ENCODE measurements around the gene ANXA7.
"Not testable (repeated sequence)": the region's sequence is repeated elsewhere in the genome, so short reads cannot be mapped to it uniquely, and the experiment has no call there.

The ANXA7 gene

DNA sequence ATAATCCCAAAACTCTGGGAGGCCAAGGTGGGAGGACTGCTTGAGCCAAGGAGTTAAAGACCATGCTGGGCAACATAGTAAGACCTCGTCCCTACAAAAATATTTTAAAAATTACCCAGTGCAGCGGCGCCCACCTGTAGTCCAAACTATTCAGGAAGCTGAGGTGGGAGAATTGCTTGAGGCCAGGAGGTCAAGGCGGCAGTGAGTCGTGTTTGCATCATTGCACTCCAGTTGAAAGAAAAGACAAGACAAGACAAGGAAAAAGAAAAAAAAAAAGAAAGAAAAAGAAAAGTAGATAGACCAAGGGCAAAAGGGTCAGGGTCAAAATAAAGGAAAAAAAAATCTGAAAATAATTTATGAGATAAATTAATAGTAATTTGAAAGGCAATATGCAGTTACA, 5.8 kb downstream of the ANXA7 start:
- no peak for DNase-seq (ENCODE audit: low read depth in 2 of 2)

DNA sequence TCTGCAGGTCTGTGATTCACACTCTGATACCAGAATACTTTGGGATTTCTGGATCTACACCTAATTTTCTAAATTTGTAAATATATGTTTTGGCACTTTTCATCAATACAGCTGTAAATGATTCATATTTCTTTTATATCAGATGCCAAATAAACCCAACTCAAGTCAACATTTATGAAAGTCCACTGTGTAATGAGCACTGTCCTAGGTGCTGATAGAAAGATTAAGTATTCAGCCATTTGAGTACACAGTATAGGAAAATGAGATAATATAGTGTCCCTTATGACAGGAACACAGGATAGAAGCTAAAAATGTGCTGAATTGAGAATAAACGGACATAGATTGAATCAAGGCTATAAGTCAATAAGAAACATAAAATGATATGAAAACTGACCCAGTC, 6.4 kb downstream of the ANXA7 start:
- no peak for DNase-seq (ENCODE audit: low read depth in 2 of 2)

DNA sequence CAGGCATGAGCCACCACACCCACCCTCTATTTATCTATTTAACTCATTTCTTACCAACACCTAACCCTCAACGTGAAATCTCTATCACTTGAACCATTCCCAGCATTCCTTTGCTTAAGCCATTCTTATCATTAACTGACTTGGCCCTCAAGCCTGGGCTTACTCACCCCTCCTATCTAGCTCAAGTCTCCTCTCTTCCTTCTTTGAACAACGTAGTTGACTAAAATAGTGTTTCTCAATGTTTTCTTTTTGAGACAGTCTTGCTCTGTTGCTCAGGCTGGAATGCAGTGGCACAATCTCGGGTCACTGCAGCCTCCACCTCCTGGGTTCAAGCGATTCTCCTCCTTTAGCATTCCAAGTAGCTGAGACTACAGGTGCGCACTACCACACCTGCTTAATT, 7.0 kb downstream of the ANXA7 start:
- no peak for DNase-seq (ENCODE audit: low read depth in 2 of 2)

DNA sequence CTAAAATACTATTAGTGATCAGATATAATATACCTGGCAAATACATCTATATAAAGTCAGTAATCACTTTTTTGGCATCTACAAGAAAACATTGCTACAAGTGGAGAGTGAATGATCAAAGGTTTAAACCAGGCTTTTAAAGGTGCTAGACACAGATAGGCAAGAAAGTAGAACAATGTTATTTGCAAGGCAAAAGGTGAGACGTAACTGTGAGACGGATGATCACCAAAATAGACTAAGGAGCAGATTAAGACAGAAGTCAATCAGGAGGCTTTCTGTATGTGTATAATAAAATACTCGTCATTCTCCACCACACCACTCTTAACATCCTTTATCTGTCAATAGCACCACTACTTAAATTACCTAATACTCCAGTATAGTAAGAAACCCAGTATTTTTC, 8.3 kb downstream of the ANXA7 start:
- DNase-seq (ENCODE audit: low read depth in 2 of 2) = no peak

DNA sequence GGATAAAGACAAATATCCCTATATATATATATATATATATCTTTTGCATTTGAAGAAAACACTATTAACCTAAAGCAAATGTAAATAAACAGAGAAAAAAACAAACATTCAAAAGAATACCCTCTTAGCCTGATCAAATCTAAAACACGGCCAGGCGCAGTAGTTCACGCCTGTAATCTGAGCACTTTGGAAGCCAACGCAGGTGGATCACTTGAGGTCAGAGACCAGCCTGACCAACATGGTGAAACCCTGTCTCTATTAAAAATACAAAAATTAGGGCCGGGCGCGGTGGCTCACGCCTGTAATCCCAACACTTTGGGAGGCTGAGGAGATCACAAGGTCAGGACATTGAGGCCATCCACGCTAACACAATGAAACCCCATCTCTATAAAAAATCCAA, 9.2 kb downstream of the ANXA7 start:
- no peak for DNase-seq (ENCODE audit: low read depth in 2 of 2)

DNA sequence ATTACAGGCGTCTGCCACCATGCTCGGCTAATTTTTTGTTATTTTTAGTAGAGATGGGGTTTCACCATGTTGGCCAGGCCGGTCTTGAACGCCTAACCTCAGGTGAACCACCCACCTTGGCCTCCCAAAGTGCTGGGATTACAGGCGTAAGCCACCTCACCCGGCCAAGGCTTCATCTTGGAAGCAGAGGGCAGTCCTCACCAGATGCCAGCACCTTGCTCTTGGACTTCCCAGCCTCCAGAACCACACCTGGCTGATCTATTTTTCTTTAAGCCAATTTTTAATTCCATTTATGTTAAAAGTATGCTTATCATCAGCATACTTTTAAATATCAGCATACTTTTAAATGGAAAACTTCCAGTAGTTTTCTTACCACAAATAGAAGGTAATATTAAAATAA, 12.2 kb downstream of the ANXA7 start:
- DNase-seq (ENCODE audit: low read depth in 2 of 2) = no peak

DNA sequence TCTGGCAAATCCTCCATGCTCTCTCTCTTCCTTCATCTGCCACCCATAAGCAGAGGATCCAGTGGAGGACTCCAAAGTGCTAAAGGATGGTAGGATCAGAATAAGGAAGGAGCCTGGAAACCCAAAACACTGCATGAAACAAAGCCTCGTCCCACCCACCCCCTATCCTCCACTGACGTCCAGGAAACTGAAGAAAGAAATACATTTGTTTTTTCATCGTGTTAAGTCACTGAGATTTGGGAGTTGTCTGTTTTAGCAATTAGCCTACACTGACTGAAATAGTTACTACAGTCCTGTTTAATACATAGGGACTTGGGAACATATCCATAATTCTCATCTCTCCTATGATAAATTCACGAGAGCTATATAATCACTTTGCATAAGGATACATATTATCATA, 14.8 kb downstream of the ANXA7 start:
- no peak for DNase-seq (ENCODE audit: low read depth in 2 of 2)

DNA sequence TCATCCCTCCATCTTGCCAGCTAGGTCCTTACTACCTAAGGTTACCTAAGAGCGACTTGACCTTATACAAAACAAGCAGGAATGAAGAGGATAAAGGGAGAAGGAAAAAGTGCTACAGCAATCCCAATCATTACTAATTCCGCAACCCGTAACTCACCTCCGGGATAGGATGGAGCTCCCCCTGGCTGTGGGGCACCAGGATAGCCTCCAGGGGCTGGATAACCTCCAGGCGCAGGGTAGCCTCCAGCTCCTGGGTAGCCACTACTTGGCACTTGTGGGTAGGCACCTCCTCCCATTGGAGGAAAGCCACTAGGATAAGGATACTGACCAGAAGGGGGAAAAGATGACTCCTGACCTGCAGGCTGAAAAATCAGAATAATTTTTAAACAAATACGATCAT, 15.8 kb downstream of the ANXA7 start:
- no peak for DNase-seq (ENCODE audit: low read depth in 2 of 2)

DNA sequence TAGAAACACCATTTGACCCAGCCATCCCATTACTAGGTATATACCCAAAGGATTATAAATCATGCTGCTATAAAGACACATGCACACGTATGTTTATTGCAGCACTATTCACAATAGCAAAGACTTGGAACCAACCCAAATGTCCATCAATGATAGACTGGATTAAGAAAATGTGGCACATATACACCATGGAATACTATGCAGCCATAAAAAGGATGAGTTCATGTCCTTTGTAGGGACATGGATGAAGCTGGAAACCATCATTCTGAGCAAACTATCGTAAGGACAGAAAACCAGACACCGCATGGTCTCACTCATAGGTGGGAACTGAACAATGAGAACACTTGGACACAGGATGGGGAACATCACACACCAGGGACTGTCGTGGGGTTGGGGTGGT, 19.5 kb downstream of the ANXA7 start:
- not testable (repeated sequence) for DNase-seq (ENCODE audit: low read depth in 2 of 2)

DNA sequence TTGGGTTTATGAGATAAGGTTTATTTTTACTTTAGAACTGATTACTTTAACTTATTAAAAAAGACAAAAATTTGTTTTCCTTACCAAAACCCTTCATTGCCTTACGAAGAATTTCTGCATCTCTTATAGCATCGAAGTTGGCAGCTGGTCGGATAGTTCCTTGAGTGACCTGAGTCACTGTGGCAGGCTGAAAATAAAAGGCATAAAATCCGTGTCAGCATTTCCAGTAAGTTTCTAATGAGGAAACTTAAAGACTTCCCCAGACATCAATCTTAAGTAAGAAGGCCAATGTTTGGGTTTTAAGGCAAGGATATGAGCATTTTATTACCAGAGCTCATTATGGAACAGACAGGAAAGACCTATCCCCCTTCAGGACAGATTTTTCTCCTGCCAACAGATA, 25.6 kb downstream of the ANXA7 start:
- no peak for DNase-seq (ENCODE audit: low read depth in 2 of 2)

DNA sequence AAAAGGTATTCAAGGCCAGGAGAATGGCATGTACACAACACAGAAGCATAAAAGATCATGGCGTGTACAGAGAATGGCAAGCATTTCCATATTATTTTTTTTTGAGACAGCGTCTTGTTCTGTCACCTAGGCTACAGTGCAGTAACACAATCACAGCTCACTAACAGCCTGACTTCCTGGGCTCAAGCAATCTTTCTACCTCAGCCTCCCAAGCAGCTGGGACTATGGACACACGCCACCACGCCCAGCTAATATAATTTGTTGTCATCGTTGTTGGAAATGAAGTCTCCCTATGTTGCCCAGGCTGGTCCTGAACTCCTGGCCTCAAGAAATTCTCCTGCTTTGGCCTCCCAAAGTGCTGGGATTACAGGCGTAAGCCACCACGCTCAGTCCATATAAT, 27.3 kb downstream of the ANXA7 start:
- no peak for DNase-seq (ENCODE audit: low read depth in 2 of 2)

DNA sequence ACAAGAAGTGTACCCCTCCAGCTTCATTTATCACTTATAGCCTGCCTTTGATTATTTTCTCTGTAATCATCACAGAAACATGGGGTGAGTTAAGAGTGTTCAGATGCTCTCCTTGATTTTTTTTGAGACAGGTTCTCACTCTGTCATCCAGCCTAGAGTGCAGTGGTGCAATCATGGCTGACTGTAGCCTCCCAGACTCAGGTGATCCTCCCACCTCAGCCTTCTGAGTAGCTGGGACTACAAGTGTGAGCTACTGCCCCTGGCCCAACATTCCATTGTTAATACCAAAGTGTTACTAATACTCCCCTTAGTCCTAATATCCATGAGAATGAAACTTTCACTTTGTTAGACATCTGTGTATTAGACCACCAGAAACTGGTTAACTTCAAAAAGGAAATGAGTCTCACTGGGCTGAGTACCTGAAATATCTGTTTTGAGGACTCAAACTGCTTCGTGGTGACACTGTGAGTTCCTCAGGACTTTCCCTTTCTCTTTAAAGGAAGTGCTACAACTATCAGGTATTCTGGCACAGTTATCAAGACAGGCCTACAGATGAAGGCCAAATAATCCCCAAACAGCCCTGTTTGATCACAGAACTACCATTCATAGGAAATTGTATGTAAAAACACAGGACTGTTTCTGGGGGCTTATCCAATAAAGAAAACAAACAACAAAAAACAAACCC, 34.7 kb downstream of the ANXA7 start:
- no peak for DNase-seq (ENCODE audit: low read depth in 2 of 2)

DNA sequence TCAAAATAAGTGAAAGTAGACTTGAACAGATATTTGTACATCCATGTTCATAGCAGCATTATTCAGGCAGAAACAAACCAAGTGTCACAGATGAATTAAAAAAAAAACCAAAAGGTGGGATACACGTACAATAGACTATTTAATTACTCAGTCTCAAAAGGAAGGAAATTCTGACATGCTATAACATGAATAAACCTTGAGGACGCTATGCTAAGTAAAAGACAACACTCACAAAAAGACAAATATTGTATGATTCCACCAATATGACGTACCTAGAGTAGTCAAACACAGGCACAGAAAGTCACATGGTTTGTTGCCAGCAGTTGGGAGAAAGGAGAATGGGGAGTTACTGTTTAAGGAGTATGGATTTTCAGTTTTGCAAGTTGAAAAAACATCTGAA, 37.2 kb downstream of the ANXA7 start:
- DNase-seq (ENCODE audit: low read depth in 2 of 2) = no peak

DNA sequence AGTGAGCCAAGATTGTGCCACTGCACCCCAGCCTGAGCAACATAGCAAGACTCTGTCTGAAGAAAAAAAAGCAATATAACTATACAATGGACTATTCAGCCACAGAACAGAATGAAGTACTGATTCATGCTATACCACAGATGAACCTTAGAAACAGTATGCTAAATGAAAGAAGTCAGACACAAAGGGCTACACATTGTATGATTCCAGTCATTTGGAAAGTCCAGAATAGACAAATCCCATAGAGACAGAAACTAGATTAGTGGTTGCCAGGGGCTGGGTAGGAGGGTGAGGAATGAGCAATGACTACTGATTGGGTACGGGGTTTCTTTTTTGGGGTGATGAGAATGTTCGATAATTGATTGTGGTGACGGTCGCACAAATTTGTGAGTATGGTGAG, 45.6 kb downstream of the ANXA7 start:
- no peak for DNase-seq (ENCODE audit: low read depth in 2 of 2)

DNA sequence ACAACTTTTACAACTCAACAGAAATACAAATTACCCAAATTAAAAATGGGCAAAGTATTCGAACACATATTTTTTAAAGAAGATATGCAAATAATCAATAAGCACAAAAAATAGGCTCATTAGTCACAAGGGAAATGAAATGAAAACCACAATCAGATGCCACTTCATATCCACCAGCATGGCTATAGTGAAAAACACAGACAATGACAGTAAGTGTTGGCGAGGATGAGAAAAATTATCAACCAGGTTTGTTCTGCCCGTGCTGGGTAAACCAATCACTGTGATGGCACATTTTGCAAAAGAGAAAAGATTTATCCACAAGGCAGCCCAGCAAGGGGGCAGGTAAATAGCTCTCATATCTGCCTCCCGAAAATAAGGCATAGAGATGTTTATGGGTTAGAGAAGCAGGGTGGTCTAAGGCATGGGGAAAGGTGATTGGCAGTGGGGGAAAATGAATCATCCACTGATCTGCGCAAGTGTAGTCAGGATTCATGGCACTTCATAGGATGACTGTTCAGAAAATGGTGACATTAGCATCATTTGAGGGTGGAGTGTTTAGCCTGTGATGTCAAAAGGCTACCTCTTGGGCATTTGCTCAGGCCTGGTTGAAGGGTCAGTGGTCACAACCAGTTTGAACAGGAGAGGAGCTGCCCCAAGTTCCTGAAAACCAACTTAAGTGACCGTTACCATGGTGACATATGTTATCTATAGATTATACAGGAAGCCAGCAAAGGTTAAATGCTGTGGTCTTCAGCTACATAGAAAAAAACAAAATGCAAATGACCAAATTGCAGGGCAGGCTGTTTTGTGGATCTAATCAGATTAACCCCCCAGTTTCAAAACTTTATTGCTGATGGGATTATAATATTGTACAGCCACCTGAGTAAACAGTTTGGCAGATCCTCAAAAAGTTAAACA, 47.2 kb downstream of the ANXA7 start:
- DNase-seq (ENCODE audit: low read depth in 2 of 2) = no peak

DNA sequence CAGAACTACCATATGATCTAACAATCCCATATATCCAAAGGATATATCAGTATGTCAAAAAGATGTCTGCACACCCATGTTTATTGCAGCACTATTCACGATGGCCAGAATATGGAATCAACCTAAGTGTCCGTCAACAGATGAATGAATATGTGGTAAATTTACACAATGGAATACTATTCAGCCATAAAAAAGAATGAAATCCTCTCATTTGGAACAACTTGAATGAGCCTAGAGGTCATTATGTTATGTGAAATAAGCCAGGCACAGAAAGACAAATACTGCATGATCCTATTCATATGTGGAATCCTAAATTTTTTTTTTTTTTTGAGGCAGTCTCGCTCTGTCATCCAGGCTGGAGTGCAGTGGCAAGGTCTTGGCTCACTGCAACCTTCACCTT, 48.9 kb downstream of the ANXA7 start:
- no peak for DNase-seq (ENCODE audit: low read depth in 2 of 2)

DNA sequence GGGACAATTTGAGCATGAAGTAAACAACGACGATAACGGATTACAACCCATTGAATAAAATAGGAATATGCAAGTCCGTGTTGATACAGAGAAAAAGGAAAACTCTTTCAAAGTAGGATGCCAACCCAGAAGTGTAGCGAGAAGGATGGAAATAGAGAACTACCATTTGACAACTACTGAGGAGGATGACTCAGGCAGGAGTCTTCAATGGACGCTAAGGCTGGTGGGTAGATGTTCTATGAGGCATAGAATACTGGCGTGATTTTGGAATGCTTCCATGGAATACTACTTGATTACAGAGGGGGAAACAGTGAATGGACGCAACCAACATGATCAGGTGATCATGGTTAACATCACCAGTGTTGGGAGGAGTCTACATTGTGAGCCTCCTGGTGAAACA, 54.4 kb downstream of the ANXA7 start:
- DNase-seq (ENCODE audit: low read depth in 2 of 2) = no peak

DNA sequence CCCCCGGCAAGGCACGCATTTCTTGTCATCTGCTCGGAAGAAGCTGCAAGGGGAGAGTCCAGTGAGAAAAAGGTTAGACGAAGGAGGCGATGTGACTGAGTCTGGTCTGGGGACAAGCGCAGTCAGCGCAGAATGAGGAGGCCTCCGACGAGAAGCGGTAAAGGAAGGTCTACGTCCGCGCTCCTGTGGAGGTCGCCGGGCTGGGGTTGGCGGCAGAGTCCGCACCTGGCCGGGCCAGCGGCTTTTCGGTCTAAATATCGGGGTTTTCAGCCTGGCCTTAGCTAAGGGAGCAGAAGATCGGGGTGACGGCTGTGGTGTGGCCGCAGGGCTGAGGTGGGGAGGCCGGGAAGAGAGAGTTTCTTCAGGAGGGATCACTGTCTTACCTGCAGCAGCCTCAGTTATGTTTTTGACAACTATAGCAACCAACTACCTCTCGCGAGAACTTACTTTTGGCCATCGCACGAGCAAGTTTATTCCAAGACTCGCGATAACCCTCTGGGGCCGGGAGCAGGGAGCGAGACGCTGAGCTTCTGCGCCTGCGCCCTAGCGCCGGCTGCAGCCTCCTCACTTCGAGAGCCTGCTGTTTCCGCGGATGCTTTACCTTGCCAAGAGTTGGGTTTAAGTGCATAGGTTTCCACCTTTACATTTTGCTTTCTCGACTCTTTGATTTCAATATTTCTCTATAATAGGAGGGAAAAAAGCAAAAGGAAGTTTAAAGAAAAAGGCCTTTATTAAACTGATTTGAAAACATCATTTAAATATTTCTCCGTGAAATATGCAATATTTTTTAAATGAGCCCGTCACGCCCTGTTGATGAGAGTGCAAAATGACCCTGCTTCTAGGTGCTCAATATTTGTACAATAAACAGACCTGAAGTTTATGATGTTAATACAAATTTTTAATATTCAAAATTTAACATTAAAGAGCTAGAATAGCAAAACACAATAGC, 55.3 kb downstream of the ANXA7 start, which contains the start of gene CFAP70:
Gene CFAP70, minus strand, starts transcription at position 534 of the 949 bp plus-strand sequence. CDS start 4,068 bp downstream, outside the sequence.
- DNase-seq (ENCODE audit: low read depth in 2 of 2) = peak; percentile 92

DNA sequence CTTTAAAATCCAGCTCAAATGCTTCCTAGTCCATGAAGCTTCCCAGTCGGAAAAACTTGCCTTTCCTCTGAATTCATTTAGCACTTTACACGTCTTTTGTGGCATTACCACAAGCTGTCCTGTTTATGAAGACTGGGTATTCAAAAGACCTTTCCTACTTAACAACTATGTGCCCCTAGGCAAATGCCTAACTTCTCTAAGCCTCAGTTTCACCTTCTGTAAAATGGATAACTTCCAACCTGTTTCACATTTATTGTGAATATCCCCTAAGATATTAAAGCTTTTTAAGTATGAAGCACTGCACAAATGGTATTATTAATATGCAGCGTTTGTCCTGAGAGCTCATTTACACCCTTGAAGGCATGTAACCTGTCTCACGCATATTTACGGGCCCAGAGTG, 56.0 kb downstream of the ANXA7 start:
- no peak for DNase-seq (ENCODE audit: low read depth in 2 of 2)

DNA sequence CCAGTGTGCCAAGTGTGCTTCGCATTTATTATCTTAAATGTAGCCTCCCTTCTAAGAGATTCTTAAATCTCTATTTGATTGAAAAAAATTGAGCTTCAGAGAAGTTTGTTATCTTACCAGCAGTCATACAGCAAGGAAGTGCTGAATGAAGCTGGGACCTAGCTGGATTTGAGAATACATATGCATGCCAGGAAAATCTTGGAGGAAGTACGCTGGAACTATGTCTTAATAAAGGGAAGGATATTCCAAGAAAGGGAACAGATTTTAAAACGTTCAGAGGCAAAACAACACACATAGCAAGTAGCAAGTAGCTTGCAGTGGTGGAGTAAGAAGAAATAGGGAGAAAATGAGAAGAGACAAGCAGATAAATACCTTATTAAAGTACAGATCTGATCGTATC, 56.7 kb downstream of the ANXA7 start:
- DNase-seq (ENCODE audit: low read depth in 2 of 2) = no peak

DNA sequence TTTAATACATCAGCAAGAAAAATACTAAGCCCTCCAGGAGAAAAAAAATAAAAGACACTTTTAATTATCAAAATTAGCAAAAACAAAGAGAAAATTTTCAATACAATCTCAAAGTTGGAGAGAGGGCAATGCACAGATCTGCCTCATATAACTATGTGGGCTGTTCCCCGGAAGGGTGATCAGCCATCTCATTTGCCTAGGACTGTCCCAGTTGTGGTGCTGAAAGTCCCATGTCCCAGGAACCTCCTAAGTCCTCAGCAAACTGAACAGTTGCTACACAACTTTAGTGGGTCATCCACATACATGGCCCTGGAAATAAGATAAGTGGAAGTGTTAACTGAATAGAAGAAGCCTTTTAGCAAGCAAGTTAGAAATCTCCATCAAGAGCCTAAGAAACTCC, 69.6 kb downstream of the ANXA7 start:
- no peak for DNase-seq (ENCODE audit: low read depth in 2 of 2)

DNA sequence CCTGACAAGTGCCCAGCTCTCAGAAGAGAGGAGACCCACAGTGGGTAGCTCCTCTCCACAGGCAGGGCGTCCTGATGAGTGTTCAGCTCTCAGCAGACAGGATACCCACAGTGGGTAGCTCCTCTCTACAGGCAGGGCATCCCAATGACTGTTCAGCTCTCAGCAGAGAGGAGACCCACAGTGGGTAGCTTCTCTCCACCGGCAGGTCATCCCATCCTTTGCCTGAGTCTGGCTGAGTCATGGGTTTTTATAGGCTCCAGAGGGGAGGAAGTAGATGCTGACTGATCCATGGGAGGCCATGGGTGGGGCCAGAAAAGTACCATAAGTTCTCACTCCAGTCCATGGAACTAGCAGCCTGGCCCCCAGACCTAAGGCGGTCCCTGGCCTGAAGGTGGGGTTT, 73.7 kb downstream of the ANXA7 start:
- DNase-seq (ENCODE audit: low read depth in 2 of 2) = no peak

Measured in fibroblast of skin of left quadriceps (primary cell).